Endothelial cell (in vitro differentiated cells): ENCODE measurements around the gene CRTC1. TPM values are rescaled to one million over a fixed set of nuclear protein-coding genes. Genes with fewer than 3 reads are reported as not detected.

Experiments
- DNase-seq: peaks from one replicate; pipeline ENCODE4 v3.0.0; 2021; ENCODE audit warnings: low spot score
- H3K27ac Mint-ChIP-seq: one replicate; pipeline ENCODE4 v1.8.0; 2021; ENCODE audit warnings: mixed read lengths, inconsistent platforms; ENCODE audit not compliant: unreplicated experiment
- H3K27me3 Mint-ChIP-seq: one replicate; pipeline ENCODE4 v1.8.0; 2021; ENCODE audit warnings: mild to moderate bottlenecking, moderate library complexity, mixed read lengths, inconsistent platforms; ENCODE audit not compliant: unreplicated experiment
- H3K36me3 Mint-ChIP-seq: one replicate; pipeline ENCODE4 v1.8.0; 2021; ENCODE audit warnings: mild to moderate bottlenecking, low read depth, mixed read lengths, inconsistent platforms; ENCODE audit not compliant: unreplicated experiment
- H3K4me1 Mint-ChIP-seq: one replicate; pipeline ENCODE4 v1.8.0; 2021; ENCODE audit warnings: mild to moderate bottlenecking, mixed read lengths, inconsistent platforms; ENCODE audit not compliant: unreplicated experiment
- H3K4me3 Mint-ChIP-seq: one replicate; pipeline ENCODE4 v1.8.0; 2021; ENCODE audit warnings: mild to moderate bottlenecking, mixed read lengths, inconsistent platforms; ENCODE audit not compliant: unreplicated experiment
- H3K9me3 Mint-ChIP-seq: one replicate; pipeline ENCODE4 v1.8.0; 2021; ENCODE audit warnings: mixed read lengths, inconsistent platforms; ENCODE audit not compliant: unreplicated experiment
- total RNA-seq: library from RNA; stranded (reverse); fragmentation: NEBNext Ultra II Directional; extraction: Animal tissue kit (Norgen Biotek cat#: 25700); gene quantifications from one replicate; pipeline ENCODE4 v1.2.1, GENCODE V29; 2021; ENCODE audit not compliant: unreplicated experiment
- TF ChIP-seq, protein P1 (sequence below): fragments of 200-600 bp; sonication (generic); IDR thresholded peaks from one replicate; pipeline ENCODE4 v1.5.0; 2021; ENCODE audit warnings: antibody characterized with exemption; ENCODE audit not compliant: unreplicated experiment

Gene CRTC1
- total RNA-seq, 1 donor from 2014 or later, result 17.5 TPM

DNA sequence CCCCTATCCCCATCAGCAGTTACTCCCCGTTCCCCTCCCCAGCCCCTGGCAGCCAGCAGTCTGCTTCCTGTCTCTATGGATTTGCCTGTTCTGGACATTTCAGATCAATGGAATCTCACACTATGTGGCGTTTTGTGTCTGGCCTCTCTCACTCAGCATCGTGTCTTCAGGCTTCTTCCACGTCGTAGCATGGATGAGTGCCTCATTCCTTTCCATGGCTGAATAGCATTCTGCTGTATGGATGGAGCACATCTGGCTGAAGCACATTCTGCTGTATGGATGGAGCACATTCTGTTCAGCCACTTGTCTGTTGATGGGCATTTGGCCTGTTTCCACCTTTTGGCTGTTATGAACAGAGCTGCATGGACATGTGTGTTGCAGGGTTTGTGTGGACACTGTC, 29.5 kb downstream of the CRTC1 start:
- TF ChIP-seq, protein P1, sequence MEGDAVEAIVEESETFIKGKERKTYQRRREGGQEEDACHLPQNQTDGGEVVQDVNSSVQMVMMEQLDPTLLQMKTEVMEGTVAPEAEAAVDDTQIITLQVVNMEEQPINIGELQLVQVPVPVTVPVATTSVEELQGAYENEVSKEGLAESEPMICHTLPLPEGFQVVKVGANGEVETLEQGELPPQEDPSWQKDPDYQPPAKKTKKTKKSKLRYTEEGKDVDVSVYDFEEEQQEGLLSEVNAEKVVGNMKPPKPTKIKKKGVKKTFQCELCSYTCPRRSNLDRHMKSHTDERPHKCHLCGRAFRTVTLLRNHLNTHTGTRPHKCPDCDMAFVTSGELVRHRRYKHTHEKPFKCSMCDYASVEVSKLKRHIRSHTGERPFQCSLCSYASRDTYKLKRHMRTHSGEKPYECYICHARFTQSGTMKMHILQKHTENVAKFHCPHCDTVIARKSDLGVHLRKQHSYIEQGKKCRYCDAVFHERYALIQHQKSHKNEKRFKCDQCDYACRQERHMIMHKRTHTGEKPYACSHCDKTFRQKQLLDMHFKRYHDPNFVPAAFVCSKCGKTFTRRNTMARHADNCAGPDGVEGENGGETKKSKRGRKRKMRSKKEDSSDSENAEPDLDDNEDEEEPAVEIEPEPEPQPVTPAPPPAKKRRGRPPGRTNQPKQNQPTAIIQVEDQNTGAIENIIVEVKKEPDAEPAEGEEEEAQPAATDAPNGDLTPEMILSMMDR, result no peak
- no peak overlapping the region for H3K27ac Mint-ChIP-seq
- peaks cover 6% of the 10 kb centered on the region for H3K27me3 Mint-ChIP-seq
- no peaks in the 10 kb centered on the region for H3K36me3 Mint-ChIP-seq
- no peak for DNase-seq
- no peak overlapping the region for H3K4me3 Mint-ChIP-seq
- H3K4me1 Mint-ChIP-seq, result peaks cover 10% of the 10 kb centered on the region
- H3K9me3 Mint-ChIP-seq, result no peaks in the 10 kb centered on the region

DNA sequence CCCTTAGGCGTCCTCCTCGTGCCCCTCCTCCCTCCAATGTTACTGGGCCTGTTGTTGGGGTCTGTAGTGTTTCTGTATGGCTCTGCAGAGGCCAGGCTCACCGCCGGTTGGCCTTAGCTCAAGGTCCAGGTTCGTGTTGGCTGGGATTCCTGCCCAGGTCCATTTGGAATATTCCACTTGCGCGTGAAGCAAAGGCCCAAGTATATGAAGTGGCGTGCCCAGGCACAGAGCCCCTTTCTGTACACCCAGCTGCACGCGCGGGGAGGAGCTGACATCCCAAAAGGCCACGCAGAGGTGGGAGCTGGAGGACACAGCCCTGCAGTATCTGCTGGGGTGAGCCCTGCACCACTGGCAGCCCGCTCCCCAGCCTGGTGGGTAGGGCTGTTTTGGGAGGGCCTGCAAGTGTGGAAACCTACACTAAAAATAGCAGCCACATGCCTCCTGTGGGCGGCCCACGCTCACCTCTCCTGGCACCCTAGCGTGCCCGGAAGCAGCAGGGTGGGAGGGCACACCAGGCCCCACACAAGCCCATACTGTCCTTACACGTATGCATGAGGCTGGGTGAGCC, 30.2 kb downstream of the CRTC1 start:
- Mint-ChIP-seq H3K36me3 (no peaks in the 10 kb centered on the region), H3K4me1 (peaks cover 13% of the 10 kb centered on the region), H3K9me3 (no peaks in the 10 kb centered on the region), H3K27me3 (peaks cover 10% of the 10 kb centered on the region), H3K4me3 (no peak overlapping the region), H3K27ac (no peak overlapping the region)
- TF ChIP-seq, protein P1, result no peak
- no peak for DNase-seq

DNA sequence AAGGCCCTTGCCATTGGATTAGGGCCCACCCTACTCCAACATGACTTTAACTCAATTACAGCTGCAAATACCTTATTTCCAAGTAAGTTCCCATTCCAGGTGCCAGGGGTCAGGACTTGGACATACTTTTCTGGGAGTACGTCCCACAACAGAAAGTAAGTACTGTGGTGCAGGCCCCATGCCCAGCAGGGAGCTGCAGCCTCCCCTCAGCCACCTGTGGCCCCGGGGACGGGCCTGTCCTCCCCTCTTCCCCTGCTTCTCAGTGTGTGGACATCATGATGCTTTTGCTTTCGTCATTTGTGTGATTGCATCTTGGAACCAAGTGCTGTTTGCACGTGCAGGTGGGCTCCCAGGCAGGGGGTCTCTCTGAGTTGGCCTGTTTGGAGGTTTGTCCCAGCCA, 31.9 kb downstream of the CRTC1 start:
- no peak overlapping the region for H3K27ac Mint-ChIP-seq
- H3K36me3 Mint-ChIP-seq, result no peaks in the 10 kb centered on the region
- no peak for DNase-seq
- peaks cover 13% of the 10 kb centered on the region for H3K4me1 Mint-ChIP-seq
- peaks cover 10% of the 10 kb centered on the region for H3K27me3 Mint-ChIP-seq
- TF ChIP-seq, protein P1, result no peak
- H3K9me3 Mint-ChIP-seq, result no peaks in the 10 kb centered on the region
- no peak overlapping the region for H3K4me3 Mint-ChIP-seq

DNA sequence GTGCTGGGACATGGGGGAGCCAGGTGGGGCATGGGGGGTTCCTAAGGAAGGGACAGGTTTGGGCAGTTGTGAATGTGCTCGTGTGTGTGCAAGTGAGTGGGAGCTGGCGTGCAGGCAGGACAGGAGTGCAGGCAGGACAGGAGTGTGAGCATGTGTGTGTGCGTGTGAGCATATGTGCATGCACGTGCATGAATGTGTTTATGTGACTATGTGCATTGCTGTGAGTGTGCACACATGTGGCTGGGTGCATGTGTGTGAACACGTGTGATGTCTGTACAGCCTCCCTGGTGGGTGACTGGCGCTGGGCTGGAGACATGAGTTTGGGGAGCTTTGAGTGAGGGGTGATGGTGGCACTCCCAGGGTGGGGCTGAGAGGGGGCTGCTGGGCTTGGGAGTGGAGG, 33.4 kb downstream of the CRTC1 start:
- Mint-ChIP-seq H3K27ac (no peak overlapping the region), H3K4me3 (no peak overlapping the region), H3K4me1 (peaks cover 17% of the 10 kb centered on the region), H3K27me3 (peaks cover 9% of the 10 kb centered on the region), H3K9me3 (no peaks in the 10 kb centered on the region), H3K36me3 (no peaks in the 10 kb centered on the region)
- TF ChIP-seq, protein P1, result no peak
- DNase-seq, result no peak

DNA sequence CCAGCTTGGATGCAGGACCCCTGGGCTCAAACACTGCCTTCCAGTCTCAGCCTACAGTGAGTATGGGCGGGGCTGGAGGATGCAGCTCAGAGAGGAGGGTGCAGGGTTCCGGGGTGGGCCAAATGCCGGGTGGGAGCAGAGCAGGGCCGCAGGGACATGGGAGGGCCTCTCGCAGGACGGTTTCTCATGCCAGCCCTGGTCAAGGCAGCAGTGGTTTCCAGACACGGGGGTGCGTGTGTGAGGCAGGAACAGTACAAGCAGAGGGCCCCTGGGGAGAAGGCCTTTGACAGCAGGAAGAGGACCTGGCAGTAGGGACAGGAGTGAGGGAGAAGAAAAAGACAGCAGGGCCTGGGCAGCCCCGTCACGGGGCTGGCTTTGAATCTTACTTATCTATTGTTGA, 34.1 kb downstream of the CRTC1 start:
- Mint-ChIP-seq H3K27ac (no peak overlapping the region), H3K4me1 (peaks cover 17% of the 10 kb centered on the region), H3K36me3 (peaks cover 5% of the 10 kb centered on the region), H3K27me3 (peaks cover 9% of the 10 kb centered on the region), H3K9me3 (no peaks in the 10 kb centered on the region), H3K4me3 (no peak overlapping the region)
- DNase-seq, result no peak
- TF ChIP-seq, protein P1, result no peak
